Measurements from ENCODE around the gene CCNH.

Gene CCNH

GRCh38 chr5:87359106-87359505, 53.6 kb downstream of the CCNH start:
- no peak for DNase-seq

- DNase-seq, result no peak
These were observed 58.2 kb downstream of the CCNH start for GRCh38 chr5:87354496-87354895.

DNA sequence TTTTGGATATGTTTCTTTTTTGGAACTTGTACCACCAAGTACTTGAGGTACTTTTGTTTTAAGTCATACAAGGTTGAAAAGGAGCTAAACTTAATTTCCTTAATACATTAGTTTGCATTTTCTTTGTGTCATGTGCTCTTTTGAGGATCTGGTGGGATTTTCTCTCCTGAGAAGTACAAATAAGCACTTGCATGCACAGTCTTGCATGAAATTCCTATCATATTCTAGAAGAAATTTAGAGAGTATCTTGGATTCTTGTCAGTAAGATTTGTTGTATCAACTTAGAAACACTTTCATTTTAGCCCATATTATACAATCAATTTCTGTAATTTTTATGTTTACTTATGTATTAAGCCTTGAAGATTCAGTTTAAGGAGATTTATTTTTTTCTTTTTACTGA, 64.9 kb downstream of the CCNH start:
- no peak for DNase-seq

GRCh38 chr5:87347272-87347671, 65.5 kb downstream of the CCNH start:
- no peak for DNase-seq
